Measurements from ENCODE around the gene CRYBG2. TPM values are rescaled to one million over a fixed set of nuclear protein-coding genes. Genes with fewer than 3 reads are reported as not detected.

The CRYBG2 gene
- total RNA-seq, 1 experiment from 2014 or later, result 21.1 TPM

DNA sequence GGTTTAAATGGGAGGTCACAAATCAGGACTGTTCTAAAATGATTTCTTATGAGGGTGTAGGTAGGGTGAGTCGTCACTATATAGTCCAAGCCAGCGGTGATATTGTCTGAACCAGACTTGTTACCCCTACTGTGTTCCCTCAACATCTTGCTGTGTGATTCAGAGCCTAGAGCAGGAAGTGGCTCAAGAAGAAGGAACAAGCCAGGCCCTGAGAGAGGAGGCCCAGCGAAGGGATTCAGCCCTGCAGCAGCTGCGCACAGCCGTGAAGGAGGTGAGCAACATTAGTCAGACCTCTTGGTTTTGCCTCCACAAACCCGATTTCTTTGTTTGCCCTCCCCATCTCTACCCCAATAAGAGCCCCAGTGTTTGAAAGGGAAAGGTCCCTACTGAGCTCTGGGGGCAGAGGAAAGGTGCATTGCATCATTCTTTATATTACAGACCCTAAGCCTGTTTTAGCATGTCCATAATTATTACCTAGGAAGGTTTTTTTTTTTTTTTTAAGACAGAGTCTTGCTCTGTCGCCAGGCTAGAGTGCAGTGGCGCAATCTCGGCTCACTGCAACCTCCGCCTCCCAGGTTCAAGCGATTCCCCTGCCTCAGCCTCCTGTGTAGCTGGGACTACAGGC lies 79.0 kb downstream of the CRYBG2 start (continued):
- TF ChIP-seq, protein P1, sequence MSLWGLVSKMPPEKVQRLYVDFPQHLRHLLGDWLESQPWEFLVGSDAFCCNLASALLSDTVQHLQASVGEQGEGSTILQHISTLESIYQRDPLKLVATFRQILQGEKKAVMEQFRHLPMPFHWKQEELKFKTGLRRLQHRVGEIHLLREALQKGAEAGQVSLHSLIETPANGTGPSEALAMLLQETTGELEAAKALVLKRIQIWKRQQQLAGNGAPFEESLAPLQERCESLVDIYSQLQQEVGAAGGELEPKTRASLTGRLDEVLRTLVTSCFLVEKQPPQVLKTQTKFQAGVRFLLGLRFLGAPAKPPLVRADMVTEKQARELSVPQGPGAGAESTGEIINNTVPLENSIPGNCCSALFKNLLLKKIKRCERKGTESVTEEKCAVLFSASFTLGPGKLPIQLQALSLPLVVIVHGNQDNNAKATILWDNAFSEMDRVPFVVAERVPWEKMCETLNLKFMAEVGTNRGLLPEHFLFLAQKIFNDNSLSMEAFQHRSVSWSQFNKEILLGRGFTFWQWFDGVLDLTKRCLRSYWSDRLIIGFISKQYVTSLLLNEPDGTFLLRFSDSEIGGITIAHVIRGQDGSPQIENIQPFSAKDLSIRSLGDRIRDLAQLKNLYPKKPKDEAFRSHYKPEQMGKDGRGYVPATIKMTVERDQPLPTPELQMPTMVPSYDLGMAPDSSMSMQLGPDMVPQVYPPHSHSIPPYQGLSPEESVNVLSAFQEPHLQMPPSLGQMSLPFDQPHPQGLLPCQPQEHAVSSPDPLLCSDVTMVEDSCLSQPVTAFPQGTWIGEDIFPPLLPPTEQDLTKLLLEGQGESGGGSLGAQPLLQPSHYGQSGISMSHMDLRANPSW (CRISPR knock-in tag; conservative IDR thresholded peaks at IDR 0.05; ENCODE audit: low read depth), result no peak
- TF ChIP-seq, protein P2, sequence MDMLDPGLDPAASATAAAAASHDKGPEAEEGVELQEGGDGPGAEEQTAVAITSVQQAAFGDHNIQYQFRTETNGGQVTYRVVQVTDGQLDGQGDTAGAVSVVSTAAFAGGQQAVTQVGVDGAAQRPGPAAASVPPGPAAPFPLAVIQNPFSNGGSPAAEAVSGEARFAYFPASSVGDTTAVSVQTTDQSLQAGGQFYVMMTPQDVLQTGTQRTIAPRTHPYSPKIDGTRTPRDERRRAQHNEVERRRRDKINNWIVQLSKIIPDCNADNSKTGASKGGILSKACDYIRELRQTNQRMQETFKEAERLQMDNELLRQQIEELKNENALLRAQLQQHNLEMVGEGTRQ (CRISPR knock-in tag; IDR thresholded peaks at IDR 0.05), result no peak
- TF ChIP-seq, protein P3, sequence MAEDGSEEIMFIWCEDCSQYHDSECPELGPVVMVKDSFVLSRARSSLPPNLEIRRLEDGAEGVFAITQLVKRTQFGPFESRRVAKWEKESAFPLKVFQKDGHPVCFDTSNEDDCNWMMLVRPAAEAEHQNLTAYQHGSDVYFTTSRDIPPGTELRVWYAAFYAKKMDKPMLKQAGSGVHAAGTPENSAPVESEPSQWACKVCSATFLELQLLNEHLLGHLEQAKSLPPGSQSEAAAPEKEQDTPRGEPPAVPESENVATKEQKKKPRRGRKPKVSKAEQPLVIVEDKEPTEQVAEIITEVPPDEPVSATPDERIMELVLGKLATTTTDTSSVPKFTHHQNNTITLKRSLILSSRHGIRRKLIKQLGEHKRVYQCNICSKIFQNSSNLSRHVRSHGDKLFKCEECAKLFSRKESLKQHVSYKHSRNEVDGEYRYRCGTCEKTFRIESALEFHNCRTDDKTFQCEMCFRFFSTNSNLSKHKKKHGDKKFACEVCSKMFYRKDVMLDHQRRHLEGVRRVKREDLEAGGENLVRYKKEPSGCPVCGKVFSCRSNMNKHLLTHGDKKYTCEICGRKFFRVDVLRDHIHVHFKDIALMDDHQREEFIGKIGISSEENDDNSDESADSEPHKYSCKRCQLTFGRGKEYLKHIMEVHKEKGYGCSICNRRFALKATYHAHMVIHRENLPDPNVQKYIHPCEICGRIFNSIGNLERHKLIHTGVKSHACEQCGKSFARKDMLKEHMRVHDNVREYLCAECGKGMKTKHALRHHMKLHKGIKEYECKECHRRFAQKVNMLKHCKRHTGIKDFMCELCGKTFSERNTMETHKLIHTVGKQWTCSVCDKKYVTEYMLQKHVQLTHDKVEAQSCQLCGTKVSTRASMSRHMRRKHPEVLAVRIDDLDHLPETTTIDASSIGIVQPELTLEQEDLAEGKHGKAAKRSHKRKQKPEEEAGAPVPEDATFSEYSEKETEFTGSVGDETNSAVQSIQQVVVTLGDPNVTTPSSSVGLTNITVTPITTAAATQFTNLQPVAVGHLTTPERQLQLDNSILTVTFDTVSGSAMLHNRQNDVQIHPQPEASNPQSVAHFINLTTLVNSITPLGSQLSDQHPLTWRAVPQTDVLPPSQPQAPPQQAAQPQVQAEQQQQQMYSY (CRISPR knock-in tag; IDR thresholded peaks at IDR 0.05), result no peak
- TF ChIP-seq, protein P4, sequence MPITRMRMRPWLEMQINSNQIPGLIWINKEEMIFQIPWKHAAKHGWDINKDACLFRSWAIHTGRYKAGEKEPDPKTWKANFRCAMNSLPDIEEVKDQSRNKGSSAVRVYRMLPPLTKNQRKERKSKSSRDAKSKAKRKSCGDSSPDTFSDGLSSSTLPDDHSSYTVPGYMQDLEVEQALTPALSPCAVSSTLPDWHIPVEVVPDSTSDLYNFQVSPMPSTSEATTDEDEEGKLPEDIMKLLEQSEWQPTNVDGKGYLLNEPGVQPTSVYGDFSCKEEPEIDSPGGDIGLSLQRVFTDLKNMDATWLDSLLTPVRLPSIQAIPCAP (CRISPR knock-in tag; IDR thresholded peaks at IDR 0.05), result no peak
- TF ChIP-seq, protein P5, sequence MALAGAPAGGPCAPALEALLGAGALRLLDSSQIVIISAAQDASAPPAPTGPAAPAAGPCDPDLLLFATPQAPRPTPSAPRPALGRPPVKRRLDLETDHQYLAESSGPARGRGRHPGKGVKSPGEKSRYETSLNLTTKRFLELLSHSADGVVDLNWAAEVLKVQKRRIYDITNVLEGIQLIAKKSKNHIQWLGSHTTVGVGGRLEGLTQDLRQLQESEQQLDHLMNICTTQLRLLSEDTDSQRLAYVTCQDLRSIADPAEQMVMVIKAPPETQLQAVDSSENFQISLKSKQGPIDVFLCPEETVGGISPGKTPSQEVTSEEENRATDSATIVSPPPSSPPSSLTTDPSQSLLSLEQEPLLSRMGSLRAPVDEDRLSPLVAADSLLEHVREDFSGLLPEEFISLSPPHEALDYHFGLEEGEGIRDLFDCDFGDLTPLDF (CRISPR knock-in tag; IDR thresholded peaks at IDR 0.05), result no peak
- TF ChIP-seq, protein P6, sequence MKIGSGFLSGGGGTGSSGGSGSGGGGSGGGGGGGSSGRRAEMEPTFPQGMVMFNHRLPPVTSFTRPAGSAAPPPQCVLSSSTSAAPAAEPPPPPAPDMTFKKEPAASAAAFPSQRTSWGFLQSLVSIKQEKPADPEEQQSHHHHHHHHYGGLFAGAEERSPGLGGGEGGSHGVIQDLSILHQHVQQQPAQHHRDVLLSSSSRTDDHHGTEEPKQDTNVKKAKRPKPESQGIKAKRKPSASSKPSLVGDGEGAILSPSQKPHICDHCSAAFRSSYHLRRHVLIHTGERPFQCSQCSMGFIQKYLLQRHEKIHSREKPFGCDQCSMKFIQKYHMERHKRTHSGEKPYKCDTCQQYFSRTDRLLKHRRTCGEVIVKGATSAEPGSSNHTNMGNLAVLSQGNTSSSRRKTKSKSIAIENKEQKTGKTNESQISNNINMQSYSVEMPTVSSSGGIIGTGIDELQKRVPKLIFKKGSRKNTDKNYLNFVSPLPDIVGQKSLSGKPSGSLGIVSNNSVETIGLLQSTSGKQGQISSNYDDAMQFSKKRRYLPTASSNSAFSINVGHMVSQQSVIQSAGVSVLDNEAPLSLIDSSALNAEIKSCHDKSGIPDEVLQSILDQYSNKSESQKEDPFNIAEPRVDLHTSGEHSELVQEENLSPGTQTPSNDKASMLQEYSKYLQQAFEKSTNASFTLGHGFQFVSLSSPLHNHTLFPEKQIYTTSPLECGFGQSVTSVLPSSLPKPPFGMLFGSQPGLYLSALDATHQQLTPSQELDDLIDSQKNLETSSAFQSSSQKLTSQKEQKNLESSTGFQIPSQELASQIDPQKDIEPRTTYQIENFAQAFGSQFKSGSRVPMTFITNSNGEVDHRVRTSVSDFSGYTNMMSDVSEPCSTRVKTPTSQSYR (CRISPR knock-in tag; IDR thresholded peaks at IDR 0.05), result no peak
- TF ChIP-seq ELF4 (CRISPR knock-in tag; IDR thresholded peaks at IDR 0.05; ENCODE audit: low read depth) (no peak), FOXP1 (CRISPR knock-in tag; IDR thresholded peaks at IDR 0.05; ENCODE audit: borderline replicate concordance) (no peak)

Other genes starting within 250 kb of the CRYBG2 start
- 4.0 to 5.5 TPM (median 4.3 TPM) in 3 replicates for gene PDIK1L, start 242.3 kb downstream of the CRYBG2 start, total RNA-seq (2021)
- gene FAM110D, start 195.1 kb downstream of the CRYBG2 start, total RNA-seq (2021), result 0.37 to 0.55 TPM (median 0.53 TPM) in 3 replicates
- gene C1orf232, start 185.2 kb downstream of the CRYBG2 start, total RNA-seq (2021), result not detected in 3 replicates
- 39.6 to 49.1 TPM (median 43.3 TPM) in 3 replicates for gene ZNF593, start 184.2 kb downstream of the CRYBG2 start, total RNA-seq (2021)
- gene ZNF593OS, start 182.3 kb downstream of the CRYBG2 start, total RNA-seq (2021), result not detected in 3 replicates
- 18.0 to 20.5 TPM (median 19.7 TPM) in 3 replicates for gene CNKSR1, start 176.6 kb downstream of the CRYBG2 start, total RNA-seq (2021)
- gene CATSPER4, start 163.5 kb downstream of the CRYBG2 start, total RNA-seq (2021), result 0.35 to 0.85 TPM (median 0.55 TPM) in 3 replicates
- 32.0 to 40.8 TPM (median 35.3 TPM) in 3 replicates for gene CEP85, start 119.9 kb downstream of the CRYBG2 start, total RNA-seq (2021)
- 70.8 to 92.9 TPM (median 92.3 TPM) in 3 replicates for gene SH3BGRL3, start 74.0 kb downstream of the CRYBG2 start, total RNA-seq (2021)
- 12.4 to 14.1 TPM (median 14.1 TPM) in 3 replicates for gene UBXN11, start 47.5 kb downstream of the CRYBG2 start, total RNA-seq (2021)
- gene CD52, start 36.2 kb downstream of the CRYBG2 start, total RNA-seq (2021), result 2.8 to 3.7 TPM (median 3.4 TPM) in 3 replicates
- not detected in 3 replicates for gene ZNF683, start 18.6 kb upstream of the CRYBG2 start, total RNA-seq (2021)
- gene LIN28A, start 56.7 kb upstream of the CRYBG2 start, total RNA-seq (2021), result 1,150 to 1,251 TPM (median 1,185 TPM) in 3 replicates
- 44.9 to 55.4 TPM (median 47.1 TPM) in 3 replicates for gene DHDDS, start 78.2 kb upstream of the CRYBG2 start, total RNA-seq (2021)
- gene HMGN2, start 118.3 kb upstream of the CRYBG2 start, total RNA-seq (2021), result 374 to 414 TPM (median 379 TPM) in 3 replicates
- gene RPS6KA1, start 175.6 kb upstream of the CRYBG2 start, total RNA-seq (2021), result 55.6 to 65.5 TPM (median 57.7 TPM) in 3 replicates

All from WTC11 (cell line).